Measurements from ENCODE around the gene HNRNPU.

GRCh38 chr1:244810221-244810620, 54.1 kb downstream of the HNRNPU start:
- TF ChIP-seq CTCF (IDR thresholded peaks at IDR 0.05): no peak
- no peak for TF ChIP-seq POLR2AphosphoS5 (IDR thresholded peaks at IDR 0.05)
- no peak for TF ChIP-seq POLR2A (IDR thresholded peaks at IDR 0.05)
